HG03442 (cell line): Measurements from ENCODE around the gene CDNF.

ENCODE experiments used
- ATAC-seq: cut with Tn5 transposase; IDR thresholded peaks from one replicate; pipeline ENCODE4 v1.9.1; 2021; ENCODE audit warnings: mild to moderate bottlenecking, moderate library complexity; ENCODE audit not compliant: unreplicated experiment

CDNF gene

GRCh38 chr10:14800397-14800796 lies 37.4 kb downstream of the CDNF start:
- no peak for ATAC-seq

- no peak for ATAC-seq
Measured at GRCh38 chr10:14798636-14799035, 39.2 kb downstream of the CDNF start.

- no peak for ATAC-seq
Measured at GRCh38 chr10:14787938-14788337, 49.9 kb downstream of the CDNF start.

- ATAC-seq = no peak
Measured at GRCh38 chr10:14784459-14785055, 53.3 kb downstream of the CDNF start.

GRCh38 chr10:14782691-14783363 lies 55.0 kb downstream of the CDNF start:
- no peak for ATAC-seq

GRCh38 chr10:14781763-14782162 lies 56.1 kb downstream of the CDNF start:
- ATAC-seq = no peak

GRCh38 chr10:14779001-14779651 lies 58.7 kb downstream of the CDNF start:
- no peak for ATAC-seq

GRCh38 chr10:14776546-14776945 lies 61.3 kb downstream of the CDNF start:
- no peak for ATAC-seq

- no peak for ATAC-seq
Measured at GRCh38 chr10:14775656-14776055, 62.2 kb downstream of the CDNF start.

GRCh38 chr10:14774797-14775196 lies 63.0 kb downstream of the CDNF start, which contains the start of gene FAM107B:
FAM107B (minus strand) TSS chr10:14774897; CDS start chr10:14774663, 234 bp downstream.
- ATAC-seq = no peak

GRCh38 chr10:14774214-14774580 lies 63.6 kb downstream of the CDNF start:
- ATAC-seq = no peak

- ATAC-seq = no peak
Measured at GRCh38 chr10:14773551-14774213, 64.2 kb downstream of the CDNF start.

- ATAC-seq = no peak
Measured at GRCh38 chr10:14772399-14772798, 65.4 kb downstream of the CDNF start.

GRCh38 chr10:14770927-14771326 lies 66.9 kb downstream of the CDNF start:
- ATAC-seq = no peak
